IPS-18a (cell line): ENCODE measurements around the gene CADPS.

ENCODE experiments used
- H3K27ac ChIP-seq: one replicate; pipeline ENCODE4 v1.5.1; 2013; ENCODE audit warnings: low read length
- H3K27me3 ChIP-seq: one replicate; pipeline ENCODE4 v1.6.1; 2013; ENCODE audit warnings: mild to moderate bottlenecking, low read length; ENCODE audit not compliant: control insufficient read depth, insufficient read depth
- H3K36me3 ChIP-seq: one replicate; pipeline ENCODE4 v1.6.1; 2013; ENCODE audit warnings: low read depth, low read length; ENCODE audit not compliant: control insufficient read depth
- H3K4me1 ChIP-seq: one replicate; pipeline ENCODE4 v1.6.1; 2013; ENCODE audit warnings: low read depth, low read length; ENCODE audit not compliant: control insufficient read depth
- H3K4me3 ChIP-seq: one replicate; pipeline ENCODE4 v1.5.1; 2013; ENCODE audit warnings: low read length
- H3K9ac ChIP-seq: one replicate; pipeline ENCODE4 v1.6.1; 2013; ENCODE audit warnings: mild to moderate bottlenecking, low read length, moderate library complexity
- H3K9me3 ChIP-seq: one replicate; pipeline ENCODE4 v1.6.1; 2013; ENCODE audit warnings: low read depth, low read length; ENCODE audit not compliant: control insufficient read depth

The CADPS gene

DNA sequence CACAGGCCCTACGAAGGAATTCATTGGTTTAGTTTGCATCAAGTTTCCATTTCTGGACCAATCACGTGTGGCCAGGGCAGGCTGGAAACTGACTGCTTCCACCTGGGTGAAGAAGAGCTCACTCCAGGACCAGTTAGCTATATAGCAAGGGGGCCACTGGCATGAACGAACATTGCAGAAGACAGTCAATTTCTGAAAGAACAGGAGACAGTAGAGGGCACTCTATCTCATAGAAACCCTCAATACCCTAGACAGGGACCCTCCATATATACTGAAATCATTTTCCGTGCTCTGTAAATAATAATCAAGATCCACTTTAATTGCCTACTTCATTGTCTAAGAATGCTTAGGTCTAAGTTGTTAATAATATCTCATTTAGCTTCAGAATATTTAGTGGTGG lies 215.6 kb downstream of the CADPS start:
- no peak overlapping the region for H3K27ac ChIP-seq
- no peaks in the 10 kb centered on the region for H3K9me3 ChIP-seq
- no peak overlapping the region for H3K4me3 ChIP-seq
- peaks cover 4% of the 10 kb centered on the region for H3K4me1 ChIP-seq
- no peaks in the 10 kb centered on the region for H3K36me3 ChIP-seq
- H3K9ac ChIP-seq = no peak overlapping the region
- H3K27me3 ChIP-seq = no peaks in the 10 kb centered on the region

- Histone ChIP-seq H3K27me3 (no peaks in the 10 kb centered on the region), H3K9me3 (no peaks in the 10 kb centered on the region), H3K36me3 (no peaks in the 10 kb centered on the region), H3K4me1 (peaks cover 4% of the 10 kb centered on the region), H3K4me3 (no peak overlapping the region), H3K27ac (no peak overlapping the region), H3K9ac (no peak overlapping the region)
Observed at GRCh38 chr3:62655691-62656063, 219.5 kb downstream of the CADPS start.

DNA sequence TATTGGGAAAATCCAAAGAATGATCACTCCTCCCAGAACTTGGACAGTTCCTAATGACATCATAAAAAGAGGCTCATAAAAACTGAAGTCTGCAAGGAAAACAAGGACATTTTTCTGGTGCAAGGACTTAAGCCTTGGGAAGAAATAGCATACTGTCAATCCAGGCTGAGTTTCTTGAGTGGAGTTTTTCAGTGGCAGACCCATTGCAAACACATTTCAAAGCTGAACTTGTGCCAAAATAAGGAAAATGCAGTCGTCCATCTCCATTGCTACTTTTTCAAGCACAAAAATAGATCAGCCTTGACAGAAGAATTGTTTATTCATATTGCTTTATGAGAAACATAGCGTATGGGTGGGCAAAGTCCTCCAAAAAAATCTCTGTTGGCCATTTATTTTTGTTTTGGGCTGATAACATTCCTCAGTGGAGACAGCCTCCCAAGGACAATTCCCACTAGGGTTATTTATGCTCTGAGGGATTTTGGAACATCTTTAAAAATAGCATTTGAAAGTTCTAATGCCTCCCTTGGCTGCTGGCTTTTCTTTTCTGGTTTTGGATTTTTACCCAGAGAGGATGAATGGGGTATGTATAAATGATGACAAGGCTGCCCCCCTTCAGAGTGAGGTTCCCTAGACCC lies 220.0 kb downstream of the CADPS start:
- Histone ChIP-seq H3K9ac (no peak overlapping the region), H3K27me3 (no peaks in the 10 kb centered on the region), H3K27ac (no peak overlapping the region), H3K4me3 (no peak overlapping the region), H3K9me3 (no peaks in the 10 kb centered on the region), H3K36me3 (no peaks in the 10 kb centered on the region), H3K4me1 (peaks cover 4% of the 10 kb centered on the region)

DNA sequence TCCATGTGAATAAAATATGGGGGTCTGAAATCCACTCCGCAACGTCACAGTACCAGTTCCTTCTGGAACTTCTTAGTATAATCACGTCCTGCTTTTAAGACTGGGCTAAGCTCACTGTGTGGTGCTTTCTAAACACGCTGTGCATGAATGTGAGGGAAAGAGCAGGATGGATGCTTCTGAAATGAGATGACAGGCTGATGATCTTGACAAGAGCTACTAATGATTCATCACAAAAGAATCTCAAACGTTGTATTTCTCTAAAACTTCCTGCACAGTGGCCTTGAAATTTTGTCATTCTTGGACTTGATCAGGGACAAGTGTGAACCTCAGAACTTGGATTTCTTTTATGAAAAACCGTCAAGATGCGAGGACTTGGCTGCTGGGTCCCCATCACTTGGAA lies 221.4 kb downstream of the CADPS start:
- Histone ChIP-seq H3K27ac (no peak overlapping the region), H3K4me1 (peaks cover 4% of the 10 kb centered on the region), H3K9me3 (no peaks in the 10 kb centered on the region), H3K27me3 (no peaks in the 10 kb centered on the region), H3K9ac (no peak overlapping the region), H3K36me3 (no peaks in the 10 kb centered on the region), H3K4me3 (no peak overlapping the region)

GRCh38 chr3:62647711-62648110 lies 227.5 kb downstream of the CADPS start:
- Histone ChIP-seq H3K27me3 (no peaks in the 10 kb centered on the region), H3K27ac (no peak overlapping the region), H3K9ac (no peak overlapping the region), H3K4me3 (no peak overlapping the region), H3K36me3 (no peaks in the 10 kb centered on the region), H3K9me3 (no peaks in the 10 kb centered on the region), H3K4me1 (no peaks in the 10 kb centered on the region)

- no peaks in the 10 kb centered on the region for H3K36me3 ChIP-seq
- no peaks in the 10 kb centered on the region for H3K9me3 ChIP-seq
- no peaks in the 10 kb centered on the region for H3K4me1 ChIP-seq
- H3K4me3 ChIP-seq = no peak overlapping the region
- no peak overlapping the region for H3K27ac ChIP-seq
- H3K27me3 ChIP-seq = no peaks in the 10 kb centered on the region
- H3K9ac ChIP-seq = no peak overlapping the region
Observed at GRCh38 chr3:62644493-62644892, 230.7 kb downstream of the CADPS start.

GRCh38 chr3:62638316-62638715 lies 236.9 kb downstream of the CADPS start:
- no peaks in the 10 kb centered on the region for H3K36me3 ChIP-seq
- no peaks in the 10 kb centered on the region for H3K9me3 ChIP-seq
- no peak overlapping the region for H3K27ac ChIP-seq
- H3K9ac ChIP-seq = no peak overlapping the region
- no peak overlapping the region for H3K4me3 ChIP-seq
- no peaks in the 10 kb centered on the region for H3K4me1 ChIP-seq
- no peaks in the 10 kb centered on the region for H3K27me3 ChIP-seq

DNA sequence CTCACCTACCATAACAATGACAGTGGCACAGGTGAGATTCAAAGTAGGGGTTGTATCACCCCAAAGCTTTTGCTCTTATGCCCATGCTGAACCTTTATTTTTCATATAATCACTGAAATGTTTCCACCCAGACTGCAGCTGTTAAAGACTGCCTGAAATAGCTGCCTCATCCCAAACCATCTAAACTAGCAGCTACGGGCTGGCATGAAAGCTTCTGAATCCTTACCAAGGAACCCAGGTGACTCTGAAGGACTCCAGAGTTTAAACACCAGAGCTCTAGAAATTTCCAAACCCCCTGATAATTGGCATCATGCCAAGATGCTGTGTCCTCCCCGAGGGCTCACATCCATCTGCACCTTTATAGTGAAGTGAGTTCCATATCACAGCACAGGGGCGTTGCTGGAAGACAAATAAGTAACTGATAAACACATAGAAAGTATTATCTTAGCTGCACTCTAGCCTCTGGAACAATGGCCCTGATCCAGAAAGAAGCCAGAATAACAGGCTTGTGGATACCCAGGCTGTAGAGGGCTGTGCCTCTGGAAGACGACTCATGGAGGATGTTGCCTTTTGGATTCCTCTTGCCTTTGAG lies 238.9 kb downstream of the CADPS start:
- Histone ChIP-seq H3K36me3 (no peaks in the 10 kb centered on the region), H3K4me3 (no peak overlapping the region), H3K9ac (no peak overlapping the region), H3K27ac (no peak overlapping the region), H3K27me3 (no peaks in the 10 kb centered on the region), H3K9me3 (no peaks in the 10 kb centered on the region), H3K4me1 (no peaks in the 10 kb centered on the region)

- H3K9ac ChIP-seq = no peak overlapping the region
- no peaks in the 10 kb centered on the region for H3K27me3 ChIP-seq
- no peaks in the 10 kb centered on the region for H3K9me3 ChIP-seq
- no peak overlapping the region for H3K4me3 ChIP-seq
- no peak overlapping the region for H3K27ac ChIP-seq
- H3K4me1 ChIP-seq = no peaks in the 10 kb centered on the region
- H3K36me3 ChIP-seq = no peaks in the 10 kb centered on the region
Observed at GRCh38 chr3:62632510-62633294, 242.5 kb downstream of the CADPS start.

DNA sequence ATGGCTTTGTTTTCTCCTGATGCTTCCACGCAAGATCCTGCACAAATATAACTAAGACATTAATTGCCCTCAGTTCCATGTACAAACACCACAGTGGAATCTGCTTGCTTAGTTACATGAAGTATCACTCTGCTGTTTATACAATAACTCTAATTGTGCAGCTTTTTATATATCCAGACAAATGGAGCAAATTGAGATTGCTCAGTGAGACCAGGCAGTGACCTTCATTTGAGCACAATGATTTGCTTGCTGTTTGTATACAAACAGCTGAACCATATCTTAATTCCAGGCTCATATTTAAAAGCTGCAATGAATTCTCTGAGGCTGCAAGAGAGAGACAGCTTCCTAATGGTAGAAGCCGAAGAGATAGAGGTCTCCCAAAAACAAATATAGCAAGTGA lies 243.7 kb downstream of the CADPS start:
- no peaks in the 10 kb centered on the region for H3K27me3 ChIP-seq
- no peak overlapping the region for H3K4me3 ChIP-seq
- H3K9me3 ChIP-seq = no peaks in the 10 kb centered on the region
- H3K36me3 ChIP-seq = no peaks in the 10 kb centered on the region
- H3K27ac ChIP-seq = no peak overlapping the region
- no peaks in the 10 kb centered on the region for H3K4me1 ChIP-seq
- H3K9ac ChIP-seq = no peak overlapping the region

DNA sequence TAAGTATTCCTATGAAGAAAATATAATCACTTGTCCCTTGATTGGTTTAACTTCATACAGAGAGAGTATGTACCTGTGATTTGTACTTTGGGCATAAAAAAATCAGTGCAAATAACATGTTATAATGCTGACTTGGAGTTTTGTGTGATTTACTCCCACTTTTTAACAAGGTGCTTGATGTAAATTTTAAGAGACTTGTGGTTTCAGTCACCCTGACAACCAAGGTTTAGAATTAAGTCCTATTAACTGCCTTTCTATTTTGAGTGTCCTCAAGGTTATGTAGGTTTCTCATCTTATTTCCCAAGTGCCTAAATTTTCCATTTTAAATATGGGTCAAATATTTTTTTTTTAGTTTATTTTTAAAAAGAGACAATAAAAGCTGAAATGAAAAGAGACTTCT lies 244.6 kb downstream of the CADPS start:
- Histone ChIP-seq H3K27ac (no peak overlapping the region), H3K9ac (no peak overlapping the region), H3K4me1 (no peaks in the 10 kb centered on the region), H3K36me3 (no peaks in the 10 kb centered on the region), H3K9me3 (no peaks in the 10 kb centered on the region), H3K4me3 (no peak overlapping the region), H3K27me3 (no peaks in the 10 kb centered on the region)

DNA sequence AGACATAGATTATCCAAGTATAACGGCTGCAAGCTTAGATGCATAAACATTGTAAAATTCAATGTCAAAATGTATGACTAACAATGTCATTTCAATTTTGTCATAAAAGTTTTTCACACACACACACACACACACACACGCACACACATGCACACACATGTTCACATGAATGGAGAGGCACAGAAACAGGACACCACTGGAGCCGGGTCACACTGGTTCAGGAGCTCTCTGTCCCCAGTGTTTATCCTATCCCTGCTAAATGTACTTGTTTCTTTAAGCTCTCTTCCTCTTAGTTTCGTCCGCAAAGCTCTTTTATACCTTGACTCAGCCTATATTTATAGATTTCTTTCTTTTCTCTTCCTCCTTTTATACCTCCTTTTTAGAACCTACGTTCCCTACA lies 249.9 kb downstream of the CADPS start:
- no peak overlapping the region for H3K27ac ChIP-seq
- no peak overlapping the region for H3K4me3 ChIP-seq
- H3K4me1 ChIP-seq = no peaks in the 10 kb centered on the region
- no peaks in the 10 kb centered on the region for H3K27me3 ChIP-seq
- H3K9ac ChIP-seq = no peak overlapping the region
- H3K9me3 ChIP-seq = no peaks in the 10 kb centered on the region
- no peaks in the 10 kb centered on the region for H3K36me3 ChIP-seq
